Progenitor cell of endocrine pancreas (in vitro differentiated cells): Measurements from ENCODE around the gene C7orf33. TPM values are rescaled to one million over a fixed set of nuclear protein-coding genes. Genes with fewer than 3 reads are reported as not detected.

ENCODE experiments used
- DNase-seq: peaks from one replicate; pipeline ENCODE4 v3.0.0; 2021; ENCODE audit warnings: low spot score; ENCODE audit not compliant: unreplicated experiment
- H3K27ac Mint-ChIP-seq: 2 replicates; pipeline ENCODE4 v1.8.0; 2021; ENCODE audit warnings: mild to moderate bottlenecking, moderate library complexity, mixed read lengths
- H3K27me3 Mint-ChIP-seq: 2 replicates; pipeline ENCODE4 v1.8.0; 2021; ENCODE audit warnings: mixed read lengths
- H3K36me3 Mint-ChIP-seq: 2 replicates; pipeline ENCODE4 v1.8.0; 2022; ENCODE audit warnings: mixed read lengths; ENCODE audit not compliant: insufficient read depth
- H3K4me1 Mint-ChIP-seq: 2 replicates; pipeline ENCODE4 v1.8.0; 2021; ENCODE audit warnings: low read depth, mixed read lengths
- H3K4me3 Mint-ChIP-seq: 2 replicates; pipeline ENCODE4 v1.8.0; 2021; ENCODE audit warnings: low read depth, mild to moderate bottlenecking, moderate library complexity, mixed read lengths
- H3K9me3 Mint-ChIP-seq: 2 replicates; pipeline ENCODE4 v1.8.0; 2021; ENCODE audit warnings: low read depth, mixed read lengths
- long read RNA-seq: library from polyadenylated mRNA; unstranded; transcript quantifications from one replicate; pipeline ENCODE4 v2.0.0, GENCODE V29; 2020
- total RNA-seq: library from RNA; stranded (reverse); gene quantifications from 2 replicates; pipeline ENCODE4 v1.2.1, GENCODE V29; 2021
- TF ChIP-seq, protein P1 (sequence below): fragments of 200-600 bp; sonication (generic); IDR thresholded peaks from one replicate; pipeline ENCODE4 v1.5.0; 2021; ENCODE audit warnings: antibody characterized with exemption, mild to moderate bottlenecking; ENCODE audit not compliant: unreplicated experiment

The C7orf33 gene, protein sequence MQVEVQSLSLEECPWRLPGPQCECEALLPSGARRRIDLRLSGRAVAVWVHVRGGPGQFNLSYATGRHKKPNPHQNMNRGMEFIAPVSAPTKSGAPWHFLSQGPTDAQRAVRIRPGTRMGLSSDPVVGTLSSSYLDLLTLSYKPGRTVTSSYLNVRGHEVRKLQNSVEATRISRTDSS
- total RNA-seq = not detected in 2 replicates
- long read RNA-seq = 0 reads

DNA sequence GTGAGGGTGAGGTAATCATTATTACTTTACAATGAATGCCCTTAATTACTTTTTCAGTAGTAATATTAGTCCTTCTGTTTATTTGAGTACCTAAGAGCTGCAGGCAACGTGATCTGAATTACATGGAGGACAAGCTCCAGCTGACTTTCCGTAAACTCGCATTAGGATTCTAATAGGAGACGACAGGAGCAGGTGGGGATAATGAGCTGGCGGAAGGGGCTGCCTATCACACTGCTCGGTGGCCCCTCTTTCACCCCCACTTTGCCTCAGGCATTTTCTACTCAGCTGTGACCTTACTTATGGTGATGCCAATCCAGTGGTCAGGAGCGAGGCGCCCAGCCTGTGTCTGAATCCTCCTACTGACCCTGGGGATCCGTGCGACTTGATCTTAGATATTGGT, at the start of gene C7orf33:
TSS of gene C7orf33 (plus strand) at position 296 of the 400 bp plus-strand sequence. CDS start 160 bp downstream, outside the sequence.
- H3K36me3 Mint-ChIP-seq = no peaks in the 10 kb centered on the region
- H3K9me3 Mint-ChIP-seq = no peaks in the 10 kb centered on the region
- H3K4me3 Mint-ChIP-seq = no peak within 1 kb of the TSS
- DNase-seq = no peak
- no peaks in the 10 kb centered on the region for H3K4me1 Mint-ChIP-seq
- no peak within 1 kb of the TSS for H3K27ac Mint-ChIP-seq
- peaks cover 37% of the 10 kb centered on the region for H3K27me3 Mint-ChIP-seq
- TF ChIP-seq, protein P1, sequence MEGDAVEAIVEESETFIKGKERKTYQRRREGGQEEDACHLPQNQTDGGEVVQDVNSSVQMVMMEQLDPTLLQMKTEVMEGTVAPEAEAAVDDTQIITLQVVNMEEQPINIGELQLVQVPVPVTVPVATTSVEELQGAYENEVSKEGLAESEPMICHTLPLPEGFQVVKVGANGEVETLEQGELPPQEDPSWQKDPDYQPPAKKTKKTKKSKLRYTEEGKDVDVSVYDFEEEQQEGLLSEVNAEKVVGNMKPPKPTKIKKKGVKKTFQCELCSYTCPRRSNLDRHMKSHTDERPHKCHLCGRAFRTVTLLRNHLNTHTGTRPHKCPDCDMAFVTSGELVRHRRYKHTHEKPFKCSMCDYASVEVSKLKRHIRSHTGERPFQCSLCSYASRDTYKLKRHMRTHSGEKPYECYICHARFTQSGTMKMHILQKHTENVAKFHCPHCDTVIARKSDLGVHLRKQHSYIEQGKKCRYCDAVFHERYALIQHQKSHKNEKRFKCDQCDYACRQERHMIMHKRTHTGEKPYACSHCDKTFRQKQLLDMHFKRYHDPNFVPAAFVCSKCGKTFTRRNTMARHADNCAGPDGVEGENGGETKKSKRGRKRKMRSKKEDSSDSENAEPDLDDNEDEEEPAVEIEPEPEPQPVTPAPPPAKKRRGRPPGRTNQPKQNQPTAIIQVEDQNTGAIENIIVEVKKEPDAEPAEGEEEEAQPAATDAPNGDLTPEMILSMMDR = no peak

DNA sequence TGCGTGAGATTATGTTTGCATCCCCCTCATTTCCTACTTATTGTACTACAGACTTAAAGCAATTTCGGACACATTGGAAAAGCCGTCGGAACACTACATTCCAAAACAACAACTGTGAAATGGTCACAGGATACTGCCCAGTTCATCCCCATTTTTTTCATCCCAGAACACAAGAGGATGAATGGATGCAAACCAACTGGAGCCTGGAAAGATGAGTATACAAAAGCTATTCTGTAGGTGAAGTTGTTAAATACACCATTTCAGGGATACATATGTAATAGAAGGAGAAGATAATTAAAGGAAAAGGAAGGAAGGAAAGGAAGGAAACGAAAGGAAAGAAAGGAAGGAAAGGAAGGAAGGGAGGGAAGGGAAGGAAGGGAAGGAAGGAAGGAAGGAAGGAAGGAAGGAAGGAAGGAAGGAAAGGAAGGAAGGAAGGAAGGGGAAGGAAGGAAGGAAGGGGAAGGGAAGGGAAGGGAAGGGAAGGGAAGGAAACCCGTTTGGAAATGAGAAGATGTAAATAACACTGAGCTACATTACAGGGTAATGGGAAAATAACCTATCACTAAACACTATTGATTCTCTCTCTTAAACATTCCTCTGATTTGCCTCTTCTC, 48.6 kb upstream of the C7orf33 start:
- DNase-seq = no peak
- H3K36me3 Mint-ChIP-seq = no peaks in the 10 kb centered on the region
- no peak overlapping the region for H3K27ac Mint-ChIP-seq
- TF ChIP-seq, protein P1 = no peak
- no peaks in the 10 kb centered on the region for H3K4me1 Mint-ChIP-seq
- no peaks in the 10 kb centered on the region for H3K9me3 Mint-ChIP-seq
- peaks cover 3% of the 10 kb centered on the region for H3K27me3 Mint-ChIP-seq
- no peak overlapping the region for H3K4me3 Mint-ChIP-seq

DNA sequence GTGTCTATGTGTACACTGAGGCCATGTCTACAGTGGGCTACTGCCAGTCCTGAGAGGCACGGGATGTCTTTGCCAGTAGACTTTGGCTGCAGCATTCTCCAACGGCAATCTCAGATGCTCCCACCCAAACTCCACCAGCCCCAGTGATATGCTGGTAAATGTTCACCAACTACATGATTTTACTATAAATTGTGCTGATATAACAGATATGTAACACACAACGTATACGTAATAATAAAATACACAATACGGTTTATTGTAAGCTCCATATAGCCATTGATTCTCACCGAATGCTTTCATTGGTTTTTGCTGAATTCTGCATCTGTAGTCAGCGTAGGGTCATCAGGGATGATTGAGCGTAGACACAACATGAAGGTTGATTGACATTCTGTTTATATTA, 47.3 kb upstream of the C7orf33 start:
- Mint-ChIP-seq H3K4me1 (no peaks in the 10 kb centered on the region), H3K4me3 (no peak overlapping the region), H3K36me3 (no peaks in the 10 kb centered on the region), H3K27me3 (peaks cover 3% of the 10 kb centered on the region), H3K9me3 (no peaks in the 10 kb centered on the region), H3K27ac (no peak overlapping the region)
- no peak for DNase-seq
- TF ChIP-seq, protein P1 = no peak

DNA sequence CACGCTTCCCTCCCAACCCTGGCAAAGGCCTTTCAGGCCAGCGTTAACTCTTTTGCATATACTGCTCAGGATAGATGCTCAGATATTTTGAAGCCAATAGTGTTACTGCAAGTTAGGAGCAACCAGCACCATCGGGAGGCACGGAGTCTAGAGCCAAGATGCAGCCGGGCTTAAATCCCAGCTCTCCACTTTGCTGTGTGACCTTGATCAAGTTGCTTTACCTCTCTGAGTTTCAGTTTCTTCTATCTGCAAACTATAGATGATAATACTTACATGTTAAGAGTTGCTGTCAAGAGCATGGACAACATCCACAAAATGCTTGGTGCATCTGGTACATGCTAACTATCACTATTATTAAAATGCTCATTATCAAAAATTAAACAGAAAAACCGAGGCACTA, 45.4 kb upstream of the C7orf33 start:
- peaks cover 2% of the 10 kb centered on the region for H3K9me3 Mint-ChIP-seq
- H3K4me3 Mint-ChIP-seq = no peak overlapping the region
- H3K27me3 Mint-ChIP-seq = peaks cover 3% of the 10 kb centered on the region
- TF ChIP-seq, protein P1 = no peak
- no peak for DNase-seq
- H3K27ac Mint-ChIP-seq = no peak overlapping the region
- H3K4me1 Mint-ChIP-seq = no peaks in the 10 kb centered on the region
- H3K36me3 Mint-ChIP-seq = no peaks in the 10 kb centered on the region

DNA sequence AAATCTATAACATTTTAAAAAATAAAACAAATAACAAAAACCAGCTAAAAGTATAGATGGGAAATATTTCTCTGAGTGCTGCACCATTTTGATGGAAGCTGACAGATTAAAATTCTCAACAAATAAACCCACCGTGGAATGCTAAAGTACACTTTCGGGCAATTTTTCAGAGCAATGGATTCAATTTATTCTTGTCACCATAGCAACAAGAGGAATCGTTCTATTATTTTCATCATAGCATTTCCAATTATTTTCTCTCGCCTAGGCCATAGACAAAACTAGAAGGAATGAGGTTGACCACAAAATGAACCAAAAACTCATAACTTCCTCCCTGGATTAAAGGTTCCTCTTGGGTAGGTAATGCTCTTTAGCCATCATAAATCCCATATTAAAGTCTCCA, 44.6 kb upstream of the C7orf33 start:
- Mint-ChIP-seq H3K4me3 (no peak overlapping the region), H3K9me3 (peaks cover 2% of the 10 kb centered on the region), H3K27me3 (peaks cover 3% of the 10 kb centered on the region), H3K27ac (no peak overlapping the region), H3K4me1 (no peaks in the 10 kb centered on the region), H3K36me3 (no peaks in the 10 kb centered on the region)
- no peak for DNase-seq
- TF ChIP-seq, protein P1 = no peak
